HepG2 (cell line): ENCODE results near the gene CHRNB1. TPM values are rescaled to one million over a fixed set of nuclear protein-coding genes. Genes with fewer than 3 reads are reported as not detected.

Experiments
- FLYWCH1 ChIP-seq: sonication (generic); formaldehyde crosslinking; IDR thresholded peaks from 2 replicates; pipeline ENCODE4 v1.8.1; 2023; ENCODE audit warnings: mild to moderate bottlenecking, missing genetic modification reagents
- HIVEP1 ChIP-seq: sonication (generic); formaldehyde crosslinking; IDR thresholded peaks from 2 replicates; pipeline ENCODE4 v1.4.0; 2020; ENCODE audit warnings: mild to moderate bottlenecking, missing genetic modification reagents
- ISX ChIP-seq: sonication (generic); formaldehyde crosslinking; conservative IDR thresholded peaks from 2 replicates; pipeline ENCODE4 v1.5.0; 2020; ENCODE audit warnings: missing genetic modification reagents
- JUNB ChIP-seq: sonication (generic); formaldehyde crosslinking; IDR thresholded peaks from 2 replicates; pipeline ENCODE4 v1.8.0; 2022; ENCODE audit warnings: missing genetic modification reagents, mild to moderate bottlenecking, borderline replicate concordance
- MXD4 ChIP-seq: IDR thresholded peaks from 2 replicates; pipeline ENCODE4 v1.6.1; 2016; ENCODE audit warnings: mild to moderate bottlenecking, missing biosample characterization, missing genetic modification reagents
- NAIF1 ChIP-seq: sonication (generic); formaldehyde crosslinking; IDR thresholded peaks from 2 replicates; pipeline ENCODE4 v1.5.0; 2020; ENCODE audit warnings: mild to moderate bottlenecking, missing genetic modification reagents, borderline replicate concordance
- POLR2A ChIP-seq, 2 experiments: IDR thresholded peaks; 2 replicates each; pipeline ENCODE4 v1.6.1; 2011; ENCODE audit warnings: low read depth in 2 of 2, low read length in 2 of 2, mild to moderate bottlenecking in 1 of 2, moderate library complexity in 1 of 2; ENCODE audit not compliant: insufficient read depth in 1 of 2
- SRF ChIP-seq: IDR thresholded peaks from 2 replicates; pipeline ENCODE4 v1.6.1; 2011; ENCODE audit warnings: mild to moderate bottlenecking, low read depth, low read length, moderate library complexity
- TBP ChIP-seq: sonication (generic); formaldehyde crosslinking; IDR thresholded peaks from 2 replicates; pipeline ENCODE4 v1.5.0; 2020; ENCODE audit warnings: missing genetic modification reagents
- ZBTB7A ChIP-seq: sonication (generic); formaldehyde crosslinking; IDR thresholded peaks from 2 replicates; pipeline ENCODE4 v1.8.0; 2022; ENCODE audit warnings: mild to moderate bottlenecking, missing genetic modification reagents
- ZKSCAN5 ChIP-seq: sonication (generic); formaldehyde crosslinking; IDR thresholded peaks from 2 replicates; pipeline ENCODE4 v1.5.1; 2020; ENCODE audit warnings: mild to moderate bottlenecking, missing genetic modification reagents
- ZKSCAN8 ChIP-seq: IDR thresholded peaks from 2 replicates; pipeline ENCODE4 v1.6.1; 2016; ENCODE audit warnings: borderline replicate concordance, missing genetic modification reagents, missing compliant biosample characterization
- ZMYM2 ChIP-seq: sonication (generic); formaldehyde crosslinking; IDR thresholded peaks from 2 replicates; pipeline ENCODE4 v1.8.0; 2022; ENCODE audit warnings: mild to moderate bottlenecking, missing genetic modification reagents
- ZNF282 ChIP-seq: fragments of 450-650 bp; IDR thresholded peaks from 2 replicates; pipeline ENCODE4 v1.6.1; 2018; ENCODE audit not compliant: partially characterized antibody
- ZNF510 ChIP-seq: sonication (generic); formaldehyde crosslinking; IDR thresholded peaks from 2 replicates; pipeline ENCODE4 v1.4.0; 2020; ENCODE audit warnings: low read depth, mild to moderate bottlenecking, missing genetic modification reagents
- ZNF737 ChIP-seq: sonication (generic); formaldehyde crosslinking; IDR thresholded peaks from 2 replicates; pipeline ENCODE4 v1.5.0; 2020; ENCODE audit warnings: missing genetic modification reagents, mild to moderate bottlenecking, borderline replicate concordance
- ZNF777 ChIP-seq: sonication (generic); formaldehyde crosslinking; IDR thresholded peaks from 2 replicates; pipeline ENCODE4 v1.4.0; 2020; ENCODE audit warnings: missing genetic modification reagents
- polyA plus RNA-seq, 8 experiments: library from polyadenylated mRNA; depleted of rRNA in 3 of 8; stranded (reverse) in 7 of 8; unstranded in 1 of 8; fragments of >200 nt; fragmentation: Illumina TruSeq in 4 of 8; extraction: Trizol in 4 of 8; gene quantifications; 2 replicates each; pipeline versions ENCODE4 v1.2.1 to v1.2.3, GENCODE V29; 2011 to 2016; ENCODE audit warnings: low read depth in 4 of 8, missing spikeins in 1 of 8, mixed read lengths in 1 of 8; ENCODE audit not compliant: insufficient read depth in 1 of 8
- total RNA-seq, 5 experiments: library from RNA; depleted of rRNA; stranded (reverse); fragments of >200 nt; fragmentation: Illumina TruSeq; extraction: Trizol; gene quantifications; 2 replicates each; pipeline ENCODE4 v1.2.3, GENCODE V29; 2016; ENCODE audit warnings: low read depth in 1 of 5
- TF ChIP-seq, protein P1 (sequence below): sonication (generic); formaldehyde crosslinking; IDR thresholded peaks from 2 replicates; pipeline ENCODE4 v1.4.0; 2020; ENCODE audit warnings: mild to moderate bottlenecking, missing genetic modification reagents
- TF ChIP-seq, protein P2 (sequence below): sonication (generic); formaldehyde crosslinking; IDR thresholded peaks from 2 replicates; pipeline ENCODE4 v1.4.0; 2020; ENCODE audit warnings: missing genetic modification reagents
- TF ChIP-seq, protein P3 (sequence below): sonication (generic); formaldehyde crosslinking; IDR thresholded peaks from 2 replicates; pipeline ENCODE4 v1.9.0; 2021; ENCODE audit warnings: missing genetic modification reagents, mild to moderate bottlenecking, borderline replicate concordance

CHRNB1 gene
- total and polyA plus RNA-seq, 2 of the 13 experiments (the other 11 are each of a cell fraction or from before 2014, with no cell fraction given), result 5.4 to 33.7 TPM

DNA sequence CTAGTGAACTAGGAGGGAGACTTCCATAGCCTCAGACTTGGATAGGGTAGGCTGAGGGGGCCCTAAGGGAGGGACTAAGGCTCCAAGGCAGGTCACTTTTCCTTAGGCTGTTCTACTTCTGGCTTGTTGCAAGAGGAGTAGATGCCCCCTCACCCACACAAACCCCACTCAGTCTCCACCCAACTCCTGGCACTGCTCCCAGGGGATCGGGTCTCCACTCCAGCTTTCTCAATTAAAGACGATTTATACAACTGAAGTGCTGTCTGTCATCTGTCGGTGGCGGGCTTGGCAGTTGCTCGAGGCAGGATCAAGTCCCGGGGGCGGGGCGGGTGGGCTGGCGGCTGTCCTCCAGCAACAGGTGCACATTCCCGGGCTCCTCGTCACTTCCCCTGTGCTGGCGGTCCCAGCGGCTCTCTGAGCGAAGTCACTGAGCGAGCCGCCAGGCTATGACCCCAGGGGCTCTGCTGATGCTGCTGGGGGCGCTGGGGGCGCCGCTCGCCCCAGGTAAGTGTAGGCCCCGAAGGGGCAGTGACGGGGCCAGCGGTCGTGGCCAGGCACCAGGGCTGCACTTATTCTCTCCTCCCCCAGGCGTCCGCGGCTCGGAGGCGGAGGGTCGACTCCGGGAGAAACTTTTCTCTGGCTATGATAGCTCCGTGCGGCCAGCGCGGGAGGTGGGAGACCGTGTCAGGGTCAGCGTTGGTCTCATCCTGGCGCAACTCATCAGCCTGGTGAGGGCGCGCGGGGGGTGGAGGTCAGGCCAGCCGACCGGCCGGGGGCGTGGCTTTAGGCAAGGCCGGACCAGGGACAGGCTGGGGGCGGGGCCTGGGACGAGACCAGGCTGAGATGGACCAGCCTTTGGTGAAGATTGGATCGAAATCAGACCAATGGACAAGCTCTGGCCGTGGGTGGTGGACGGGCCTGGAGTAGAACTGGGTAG is at the start of gene CHRNB1 (continued):
- TF ChIP-seq, protein P1, sequence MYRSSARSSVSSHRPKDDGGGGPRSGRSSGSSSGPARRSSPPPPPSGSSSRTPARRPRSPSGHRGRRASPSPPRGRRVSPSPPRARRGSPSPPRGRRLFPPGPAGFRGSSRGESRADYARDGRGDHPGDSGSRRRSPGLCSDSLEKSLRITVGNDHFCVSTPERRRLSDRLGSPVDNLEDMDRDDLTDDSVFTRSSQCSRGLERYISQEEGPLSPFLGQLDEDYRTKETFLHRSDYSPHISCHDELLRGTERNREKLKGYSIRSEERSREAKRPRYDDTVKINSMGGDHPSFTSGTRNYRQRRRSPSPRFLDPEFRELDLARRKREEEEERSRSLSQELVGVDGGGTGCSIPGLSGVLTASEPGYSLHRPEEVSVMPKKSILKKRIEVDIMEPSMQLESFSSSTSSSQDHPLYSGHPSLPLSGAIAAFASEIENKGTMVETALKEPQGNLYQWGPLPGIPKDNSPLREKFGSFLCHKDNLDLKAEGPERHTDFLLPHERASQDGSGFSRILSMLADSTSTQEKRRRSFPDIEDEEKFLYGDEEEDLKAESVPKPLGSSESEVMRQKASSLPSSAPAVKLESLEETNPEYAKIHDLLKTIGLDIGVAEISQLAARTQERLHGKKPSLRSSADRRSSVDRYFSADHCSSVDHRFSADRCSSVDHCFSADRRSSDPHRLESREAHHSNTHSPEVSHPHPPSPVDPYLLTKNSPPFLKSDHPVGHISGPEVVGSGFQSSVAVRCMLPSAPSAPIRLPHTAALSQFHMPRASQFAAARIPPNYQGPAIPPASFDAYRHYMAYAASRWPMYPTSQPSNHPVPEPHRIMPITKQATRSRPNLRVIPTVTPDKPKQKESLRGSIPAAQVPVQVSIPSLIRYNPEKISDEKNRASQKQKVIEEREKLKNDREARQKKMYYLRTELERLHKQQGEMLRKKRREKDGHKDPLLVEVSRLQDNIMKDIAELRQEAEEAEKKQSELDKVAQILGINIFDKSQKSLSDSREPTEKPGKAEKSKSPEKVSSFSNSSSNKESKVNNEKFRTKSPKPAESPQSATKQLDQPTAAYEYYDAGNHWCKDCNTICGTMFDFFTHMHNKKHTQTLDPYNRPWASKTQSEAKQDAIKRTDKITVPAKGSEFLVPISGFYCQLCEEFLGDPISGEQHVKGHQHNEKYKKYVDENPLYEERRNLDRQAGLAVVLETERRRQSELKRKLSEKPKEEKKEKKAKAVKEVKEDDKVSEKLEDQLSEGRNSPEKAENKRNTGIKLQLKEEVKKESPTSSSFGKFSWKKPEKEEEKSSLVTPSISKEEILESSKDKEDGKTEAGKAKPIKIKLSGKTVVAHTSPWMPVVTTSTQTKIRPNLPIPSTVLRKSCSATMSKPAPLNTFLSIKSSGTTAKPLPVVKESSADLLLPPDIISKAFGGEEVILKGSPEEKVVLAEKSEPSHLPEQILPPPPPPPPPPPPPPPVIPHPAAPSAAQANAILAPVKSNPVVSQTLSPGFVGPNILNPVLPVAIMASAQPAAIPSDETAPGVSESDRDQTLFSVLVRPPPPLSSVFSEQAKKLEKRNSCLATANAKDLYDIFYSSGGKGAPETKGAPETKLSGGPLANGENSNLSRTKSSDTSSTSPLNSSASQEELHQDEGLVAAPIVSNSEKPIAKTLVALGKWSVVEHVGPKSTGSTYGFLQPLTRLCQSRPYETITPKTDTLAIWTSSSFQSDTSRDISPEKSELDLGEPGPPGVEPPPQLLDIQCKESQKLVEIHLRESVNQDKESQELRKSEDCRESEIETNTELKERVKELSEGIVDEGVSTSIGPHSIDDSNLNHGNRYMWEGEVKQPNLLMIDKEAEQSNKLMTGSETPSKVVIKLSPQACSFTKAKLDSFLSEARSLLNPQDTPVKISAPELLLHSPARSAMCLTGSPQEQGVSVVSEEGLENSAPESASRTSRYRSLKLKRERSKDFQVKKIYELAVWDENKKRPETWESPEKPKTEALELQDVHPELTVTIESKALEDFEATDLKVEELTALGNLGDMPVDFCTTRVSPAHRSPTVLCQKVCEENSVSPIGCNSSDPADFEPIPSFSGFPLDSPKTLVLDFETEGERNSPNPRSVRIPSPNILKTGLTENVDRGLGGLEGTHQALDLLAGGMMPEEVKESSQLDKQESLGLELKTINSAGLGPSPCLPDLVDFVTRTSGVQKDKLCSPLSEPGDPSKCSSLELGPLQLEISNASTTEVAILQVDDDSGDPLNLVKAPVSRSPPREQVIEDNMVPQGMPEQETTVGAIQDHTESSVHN, result no peak
- no peak for TF ChIP-seq ZNF510 (CRISPR knock-in tag)
- TF ChIP-seq JUNB (CRISPR knock-in tag), result no peak
- TF ChIP-seq ZMYM2 (CRISPR knock-in tag), result no peak
- TF ChIP-seq ZKSCAN5, result no peak
- no peak for TF ChIP-seq FLYWCH1 (CRISPR knock-in tag)
- TF ChIP-seq, protein P2, sequence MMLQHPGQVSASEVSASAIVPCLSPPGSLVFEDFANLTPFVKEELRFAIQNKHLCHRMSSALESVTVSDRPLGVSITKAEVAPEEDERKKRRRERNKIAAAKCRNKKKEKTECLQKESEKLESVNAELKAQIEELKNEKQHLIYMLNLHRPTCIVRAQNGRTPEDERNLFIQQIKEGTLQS, result no peak
- TF ChIP-seq ZKSCAN8 (CRISPR knock-in tag), result no peak; the same call in 1 of the 2 replicates
- TF ChIP-seq, protein P3, sequence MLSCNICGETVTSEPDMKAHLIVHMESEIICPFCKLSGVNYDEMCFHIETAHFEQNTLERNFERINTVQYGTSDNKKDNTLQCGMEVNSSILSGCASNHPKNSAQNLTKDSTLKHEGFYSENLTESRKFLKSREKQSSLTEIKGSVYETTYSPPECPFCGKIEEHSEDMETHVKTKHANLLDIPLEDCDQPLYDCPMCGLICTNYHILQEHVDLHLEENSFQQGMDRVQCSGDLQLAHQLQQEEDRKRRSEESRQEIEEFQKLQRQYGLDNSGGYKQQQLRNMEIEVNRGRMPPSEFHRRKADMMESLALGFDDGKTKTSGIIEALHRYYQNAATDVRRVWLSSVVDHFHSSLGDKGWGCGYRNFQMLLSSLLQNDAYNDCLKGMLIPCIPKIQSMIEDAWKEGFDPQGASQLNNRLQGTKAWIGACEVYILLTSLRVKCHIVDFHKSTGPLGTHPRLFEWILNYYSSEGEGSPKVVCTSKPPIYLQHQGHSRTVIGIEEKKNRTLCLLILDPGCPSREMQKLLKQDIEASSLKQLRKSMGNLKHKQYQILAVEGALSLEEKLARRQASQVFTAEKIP (CRISPR knock-in tag), result no peak
- no peak for TF ChIP-seq TBP
- peak; percentile 94 for TF ChIP-seq ZNF777
- no peak for TF ChIP-seq ISX (CRISPR knock-in tag)
- TF ChIP-seq HIVEP1 (CRISPR knock-in tag), result peak; percentile 68; the same call in 1 of the 2 replicates
- TF ChIP-seq ZNF282, result no peak
- peak in 1 of 2 experiments; percentile 76; a peak in 2 of 4 replicates for TF ChIP-seq POLR2A (IDR thresholded peaks at IDR 0.05; ENCODE audit: insufficient read depth in 1 of 2, low read depth in 2 of 2, low read length in 2 of 2)
- TF ChIP-seq ZNF737 (CRISPR knock-in tag), result no peak
- TF ChIP-seq MXD4, result 0 out of 2 replicates have a peak, but pooled peaks have one; percentile 58
- no peak for TF ChIP-seq SRF
- TF ChIP-seq NAIF1 (CRISPR knock-in tag), result no peak
- TF ChIP-seq ZBTB7A (CRISPR knock-in tag), result 0 out of 2 replicates have a peak, but pooled peaks have one; percentile 31
